Liver (tissue), 9 donors: ENCODE results near the gene SLC13A1. TPM values are rescaled to one million over a fixed set of nuclear protein-coding genes. Genes with fewer than 3 reads are reported as not detected.

Source experiments
- DNase-seq: peaks from one replicate; pipeline ENCODE4 v3.0.0-alpha.2; 2017; ENCODE audit warnings: low spot score
- H3K27ac ChIP-seq, 2 donors: one replicate each; pipeline ENCODE4 v1.7.0; 2013; ENCODE audit warnings: inconsistent platforms in 2 of 2, low read length in 2 of 2, control low read depth in 1 of 2, low read depth in 1 of 2, mild to moderate bottlenecking in 1 of 2
- H3K27me3 ChIP-seq, 4 donors: one replicate each; pipeline versions ENCODE4 v1.6.1 to v1.7.0; 2013; ENCODE audit warnings: low read length in 3 of 4, inconsistent platforms in 1 of 4, mild to moderate bottlenecking in 1 of 4, moderate library complexity in 1 of 4; ENCODE audit not compliant: control insufficient read depth in 4 of 4, insufficient read depth in 4 of 4
- H3K36me3 ChIP-seq, 4 donors: one replicate each; pipeline versions ENCODE4 v1.6.1 to v1.7.0; 2013; ENCODE audit warnings: low read length in 3 of 4, mild to moderate bottlenecking in 3 of 4, low read depth in 1 of 4, moderate library complexity in 1 of 4; ENCODE audit not compliant: control insufficient read depth in 4 of 4, insufficient read depth in 3 of 4
- H3K4me1 ChIP-seq, 4 donors: one replicate each; pipeline versions ENCODE4 v1.6.1 to v1.7.0; 2013; ENCODE audit warnings: low read length in 3 of 4, mild to moderate bottlenecking in 3 of 4, moderate library complexity in 1 of 4; ENCODE audit not compliant: control insufficient read depth in 4 of 4, insufficient read depth in 4 of 4
- H3K4me3 ChIP-seq, 3 donors: one replicate each; pipeline versions ENCODE4 v1.6.1 to v1.7.0; 2013; ENCODE audit warnings: low read length in 3 of 3, control low read depth in 1 of 3, low read depth in 1 of 3, mild to moderate bottlenecking in 1 of 3
- H3K9ac ChIP-seq, 2 donors: one replicate each; pipeline ENCODE4 v1.7.0; 2013; ENCODE audit warnings: low read length in 2 of 2, mild to moderate bottlenecking in 2 of 2, moderate library complexity in 2 of 2, control low read depth in 1 of 2, low read depth in 1 of 2
- H3K9me3 ChIP-seq, 4 donors: one replicate each; pipeline versions ENCODE4 v1.6.1 to v1.7.0; 2013; ENCODE audit warnings: low read length in 3 of 4; ENCODE audit not compliant: control insufficient read depth in 4 of 4
- ATF3 ChIP-seq: IDR thresholded peaks from 2 replicates; pipeline ENCODE4 v1.6.1; 2016; ENCODE audit warnings: antibody characterized with exemption
- CTCF ChIP-seq: fragments of 150-350 bp; IDR thresholded peaks from 2 replicates; pipeline ENCODE4 v1.5.1; 2017; ENCODE audit warnings: improper control_type of control experiment, low read depth, low read length; ENCODE audit not compliant: missing input control
- EGR1 ChIP-seq, 2 donors: IDR thresholded peaks; 2 replicates each; pipeline ENCODE4 v1.6.1; 2016 to 2018; ENCODE audit warnings: antibody characterized with exemption in 2 of 2, low read depth in 2 of 2
- FOXA1 ChIP-seq: IDR thresholded peaks from 2 replicates; pipeline ENCODE4 v1.6.1; 2016; ENCODE audit warnings: antibody characterized with exemption
- FOXA2 ChIP-seq: IDR thresholded peaks from 2 replicates; pipeline ENCODE4 v1.6.1; 2016; ENCODE audit warnings: antibody characterized with exemption
- GABPA ChIP-seq, 2 donors: IDR thresholded peaks in 1 of 2; conservative IDR thresholded peaks in 1 of 2; 2 replicates each; pipeline ENCODE4 v1.6.1; 2016; ENCODE audit warnings: antibody characterized with exemption in 2 of 2, mild to moderate bottlenecking in 1 of 2, moderate library complexity in 1 of 2
- HNF4A ChIP-seq, 2 donors: conservative IDR thresholded peaks; 2 replicates each; pipeline ENCODE4 v1.6.1; 2016; ENCODE audit warnings: antibody characterized with exemption in 2 of 2, mild to moderate bottlenecking in 2 of 2
- HNF4G ChIP-seq: IDR thresholded peaks from 2 replicates; pipeline ENCODE4 v1.6.1; 2016; ENCODE audit warnings: antibody characterized with exemption
- JUND ChIP-seq, 2 donors: IDR thresholded peaks; 2 replicates each; pipeline ENCODE4 v1.6.1; 2016; ENCODE audit warnings: antibody characterized with exemption in 2 of 2
- MAX ChIP-seq: IDR thresholded peaks from 2 replicates; pipeline ENCODE4 v1.6.1; 2016; ENCODE audit warnings: antibody characterized with exemption
- NR2F2 ChIP-seq: IDR thresholded peaks from 2 replicates; pipeline ENCODE4 v1.6.1; 2016; ENCODE audit warnings: antibody characterized with exemption
- RAD21 ChIP-seq, 2 donors: IDR thresholded peaks; 2 replicates each; pipeline ENCODE4 v1.6.1; 2016; ENCODE audit warnings: antibody characterized with exemption in 2 of 2, mild to moderate bottlenecking in 2 of 2
- RXRA ChIP-seq, 2 donors: IDR thresholded peaks; 2 replicates each; pipeline ENCODE4 v1.6.1; 2017 to 2018; ENCODE audit warnings: antibody characterized with exemption in 2 of 2, mild to moderate bottlenecking in 1 of 2
- SP1 ChIP-seq: IDR thresholded peaks from 2 replicates; pipeline ENCODE4 v1.6.1; 2018; ENCODE audit warnings: antibody characterized with exemption, mild to moderate bottlenecking
- TAF1 ChIP-seq: conservative IDR thresholded peaks from 2 replicates; pipeline ENCODE4 v1.6.1; 2016; ENCODE audit warnings: antibody characterized with exemption, mild to moderate bottlenecking
- YY1 ChIP-seq: IDR thresholded peaks from 2 replicates; pipeline ENCODE4 v1.6.1; 2016; ENCODE audit warnings: antibody characterized with exemption, mild to moderate bottlenecking
- WGBS: extraction: QIAGEN DNeasy Blood & Tissue Kit; methylation state at CpG from one replicate; pipeline ENCODE4 v1.1.7; 2013; 5-methylcytosine and 5-hydroxymethylcytosine counted together
- polyA plus RNA-seq, 2 donors: library from polyadenylated mRNA; stranded (reverse) in 1 of 2; unstranded in 1 of 2; fragments of 200-250 nt in 1 of 2; fragments of >200 nt in 1 of 2; fragmentation: Nextera tagmentation in 1 of 2; extraction: Ambion mirVana in 1 of 2; gene quantifications; one replicate each; pipeline versions ENCODE4 v1.2.1 to v1.2.3, GENCODE V29; 2013 to 2015
- total RNA-seq, 2 donors: library from RNA; depleted of rRNA; stranded (reverse); fragments of >200 nt; gene quantifications; one replicate each; pipeline ENCODE4 v1.2.3, GENCODE V29; 2014
- TF ChIP-seq, protein P1 (sequence below): IDR thresholded peaks from 2 replicates; pipeline ENCODE4 v1.6.1; 2016; ENCODE audit warnings: antibody characterized with exemption
- TF ChIP-seq, protein P2 (sequence below): IDR thresholded peaks from 2 replicates; pipeline ENCODE4 v1.6.1; 2016; ENCODE audit warnings: antibody characterized with exemption, mild to moderate bottlenecking
- donor health status: healthy.
- donor health status: healthy.
- donor health status: healthy.
- donor health status: healthy.
- donor health status: healthy.

The SLC13A1 gene
- total and polyA plus RNA-seq, 4 donors: not detected

DNA sequence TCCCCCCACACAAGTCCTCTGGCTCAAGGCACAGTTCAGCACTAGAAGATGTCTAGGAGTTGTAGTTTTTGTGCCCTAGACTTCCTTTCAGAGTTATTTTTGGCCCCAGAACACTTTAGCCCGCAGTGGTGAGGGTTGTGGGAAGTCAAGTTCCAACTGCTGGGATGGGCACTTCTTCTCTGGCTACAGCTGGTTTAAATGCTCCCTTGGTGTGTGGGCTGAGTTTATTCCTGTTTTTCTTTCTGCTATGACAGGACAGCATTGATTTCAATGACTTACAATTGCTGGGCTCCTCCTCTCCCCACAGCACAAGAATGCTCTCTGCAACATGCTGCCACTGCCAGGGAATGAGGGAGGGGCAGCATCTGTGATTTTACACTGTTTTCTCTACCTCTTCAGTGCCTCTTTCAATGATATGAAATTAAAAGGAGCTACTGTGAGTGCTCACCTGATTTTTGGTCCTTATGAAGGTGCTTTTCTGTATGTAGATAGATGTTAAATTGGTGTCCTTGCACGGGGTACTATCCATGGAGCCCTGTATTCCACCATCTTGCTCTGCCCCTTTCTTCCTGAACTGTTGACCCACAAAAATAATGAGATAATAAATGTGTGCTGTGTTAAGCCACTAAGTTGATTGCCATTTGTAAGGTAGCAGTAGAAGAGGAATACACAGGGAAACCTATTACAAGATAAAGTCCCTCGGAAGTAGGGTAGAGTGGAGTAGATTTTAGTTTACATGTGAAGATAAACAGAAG is 56.3 kb downstream of the SLC13A1 start:
- no peak for DNase-seq
- Histone ChIP-seq H3K4me1 (no peaks in the 10 kb centered on the region), H3K9me3 (no peaks in the 10 kb centered on the region), H3K4me3 (no peak overlapping the region), H3K9ac (no peak overlapping the region), H3K36me3 (no peaks in the 10 kb centered on the region), H3K27me3 (no peaks in the 10 kb centered on the region), H3K27ac (no peak overlapping the region)
- TF ChIP-seq RXRA (IDR thresholded peaks at IDR 0.05) (no peak), NR2F2 (no peak), JUND (IDR thresholded peaks at IDR 0.05) (no peak), HNF4G (no peak), GABPA (IDR thresholded peaks at IDR 0.05 in 1 of 2, conservative IDR thresholded peaks at IDR 0.05 in 1 of 2) (no peak), FOXA1 (no peak)
- TF ChIP-seq, protein P1, sequence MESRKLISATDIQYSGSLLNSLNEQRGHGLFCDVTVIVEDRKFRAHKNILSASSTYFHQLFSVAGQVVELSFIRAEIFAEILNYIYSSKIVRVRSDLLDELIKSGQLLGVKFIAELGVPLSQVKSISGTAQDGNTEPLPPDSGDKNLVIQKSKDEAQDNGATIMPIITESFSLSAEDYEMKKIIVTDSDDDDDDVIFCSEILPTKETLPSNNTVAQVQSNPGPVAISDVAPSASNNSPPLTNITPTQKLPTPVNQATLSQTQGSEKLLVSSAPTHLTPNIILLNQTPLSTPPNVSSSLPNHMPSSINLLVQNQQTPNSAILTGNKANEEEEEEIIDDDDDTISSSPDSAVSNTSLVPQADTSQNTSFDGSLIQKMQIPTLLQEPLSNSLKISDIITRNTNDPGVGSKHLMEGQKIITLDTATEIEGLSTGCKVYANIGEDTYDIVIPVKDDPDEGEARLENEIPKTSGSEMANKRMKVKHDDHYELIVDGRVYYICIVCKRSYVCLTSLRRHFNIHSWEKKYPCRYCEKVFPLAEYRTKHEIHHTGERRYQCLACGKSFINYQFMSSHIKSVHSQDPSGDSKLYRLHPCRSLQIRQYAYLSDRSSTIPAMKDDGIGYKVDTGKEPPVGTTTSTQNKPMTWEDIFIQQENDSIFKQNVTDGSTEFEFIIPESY: no peak
- 76% methylated on average over 3 of the region's 3 CpGs for WGBS

GRCh38 chr7:123140561-123140960 is 59.2 kb downstream of the SLC13A1 start:
- Histone ChIP-seq H3K27me3 (no peaks in the 10 kb centered on the region), H3K4me1 (no peaks in the 10 kb centered on the region), H3K9me3 (no peaks in the 10 kb centered on the region), H3K36me3 (no peaks in the 10 kb centered on the region), H3K27ac (no peak overlapping the region), H3K4me3 (no peak overlapping the region), H3K9ac (no peak overlapping the region)
- DNase-seq: no peak
- no peak for TF ChIP-seq HNF4G
- TF ChIP-seq FOXA2: no peak
- no peak for TF ChIP-seq MAX
- TF ChIP-seq ATF3: no peak
- TF ChIP-seq FOXA1: no peak
- no peak for TF ChIP-seq SP1
- TF ChIP-seq EGR1 (IDR thresholded peaks at IDR 0.05; ENCODE audit: low read depth in 2 of 2): no peak
- TF ChIP-seq, protein P1: no peak
- TF ChIP-seq NR2F2: no peak
- TF ChIP-seq RXRA (IDR thresholded peaks at IDR 0.05): no peak
- TF ChIP-seq GABPA (IDR thresholded peaks at IDR 0.05 in 1 of 2, conservative IDR thresholded peaks at IDR 0.05 in 1 of 2): no peak
- TF ChIP-seq HNF4A (conservative IDR thresholded peaks at IDR 0.05): no peak
- TF ChIP-seq TAF1: no peak
- TF ChIP-seq RAD21 (IDR thresholded peaks at IDR 0.05): no peak
- TF ChIP-seq JUND (IDR thresholded peaks at IDR 0.05): no peak
- no peak for TF ChIP-seq CTCF
- TF ChIP-seq YY1: no peak
- TF ChIP-seq, protein P2, sequence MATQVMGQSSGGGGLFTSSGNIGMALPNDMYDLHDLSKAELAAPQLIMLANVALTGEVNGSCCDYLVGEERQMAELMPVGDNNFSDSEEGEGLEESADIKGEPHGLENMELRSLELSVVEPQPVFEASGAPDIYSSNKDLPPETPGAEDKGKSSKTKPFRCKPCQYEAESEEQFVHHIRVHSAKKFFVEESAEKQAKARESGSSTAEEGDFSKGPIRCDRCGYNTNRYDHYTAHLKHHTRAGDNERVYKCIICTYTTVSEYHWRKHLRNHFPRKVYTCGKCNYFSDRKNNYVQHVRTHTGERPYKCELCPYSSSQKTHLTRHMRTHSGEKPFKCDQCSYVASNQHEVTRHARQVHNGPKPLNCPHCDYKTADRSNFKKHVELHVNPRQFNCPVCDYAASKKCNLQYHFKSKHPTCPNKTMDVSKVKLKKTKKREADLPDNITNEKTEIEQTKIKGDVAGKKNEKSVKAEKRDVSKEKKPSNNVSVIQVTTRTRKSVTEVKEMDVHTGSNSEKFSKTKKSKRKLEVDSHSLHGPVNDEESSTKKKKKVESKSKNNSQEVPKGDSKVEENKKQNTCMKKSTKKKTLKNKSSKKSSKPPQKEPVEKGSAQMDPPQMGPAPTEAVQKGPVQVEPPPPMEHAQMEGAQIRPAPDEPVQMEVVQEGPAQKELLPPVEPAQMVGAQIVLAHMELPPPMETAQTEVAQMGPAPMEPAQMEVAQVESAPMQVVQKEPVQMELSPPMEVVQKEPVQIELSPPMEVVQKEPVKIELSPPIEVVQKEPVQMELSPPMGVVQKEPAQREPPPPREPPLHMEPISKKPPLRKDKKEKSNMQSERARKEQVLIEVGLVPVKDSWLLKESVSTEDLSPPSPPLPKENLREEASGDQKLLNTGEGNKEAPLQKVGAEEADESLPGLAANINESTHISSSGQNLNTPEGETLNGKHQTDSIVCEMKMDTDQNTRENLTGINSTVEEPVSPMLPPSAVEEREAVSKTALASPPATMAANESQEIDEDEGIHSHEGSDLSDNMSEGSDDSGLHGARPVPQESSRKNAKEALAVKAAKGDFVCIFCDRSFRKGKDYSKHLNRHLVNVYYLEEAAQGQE: no peak
